ENCODE data around the gene KCTD5.

- TF ChIP-seq ZSCAN18 (CRISPR knock-in tag; IDR thresholded peaks at IDR 0.05) (no peak), SP1 (CRISPR knock-in tag; conservative IDR thresholded peaks at IDR 0.05) (no peak)
Observed at GRCh38 chr16:2664574-2664982, 17.7 kb upstream of the KCTD5 start.
